AML-193 (cell line): ENCODE results near the gene WDTC1.
A peak's percentile ranks its signal among the peaks of the same experiment; 100 is the strongest.

ENCODE experiments used
- DNase-seq, 2 experiments: peaks; one replicate each; lab custom pipeline; 2025; lab: John Stamatoyannopoulos, UW

The WDTC1 gene

GRCh38 chr1:27355683-27356082, 121.3 kb downstream of the WDTC1 start:
- DNase-seq = no peak

GRCh38 chr1:27356277-27356618, 121.8 kb downstream of the WDTC1 start:
- DNase-seq = no peak

- no peak for DNase-seq
Observed at GRCh38 chr1:27356619-27357280, 122.3 kb downstream of the WDTC1 start.

GRCh38 chr1:27357281-27358037, 123.0 kb downstream of the WDTC1 start:
- peak; percentile 24 to 28 for DNase-seq
